GM19452 (cell line): ENCODE results near the gene UBE2E2.

Source experiments
- ATAC-seq: cut with Tn5 transposase; IDR thresholded peaks from one replicate; pipeline ENCODE4 v1.9.1; 2021; ENCODE audit not compliant: unreplicated experiment

The UBE2E2 gene

DNA sequence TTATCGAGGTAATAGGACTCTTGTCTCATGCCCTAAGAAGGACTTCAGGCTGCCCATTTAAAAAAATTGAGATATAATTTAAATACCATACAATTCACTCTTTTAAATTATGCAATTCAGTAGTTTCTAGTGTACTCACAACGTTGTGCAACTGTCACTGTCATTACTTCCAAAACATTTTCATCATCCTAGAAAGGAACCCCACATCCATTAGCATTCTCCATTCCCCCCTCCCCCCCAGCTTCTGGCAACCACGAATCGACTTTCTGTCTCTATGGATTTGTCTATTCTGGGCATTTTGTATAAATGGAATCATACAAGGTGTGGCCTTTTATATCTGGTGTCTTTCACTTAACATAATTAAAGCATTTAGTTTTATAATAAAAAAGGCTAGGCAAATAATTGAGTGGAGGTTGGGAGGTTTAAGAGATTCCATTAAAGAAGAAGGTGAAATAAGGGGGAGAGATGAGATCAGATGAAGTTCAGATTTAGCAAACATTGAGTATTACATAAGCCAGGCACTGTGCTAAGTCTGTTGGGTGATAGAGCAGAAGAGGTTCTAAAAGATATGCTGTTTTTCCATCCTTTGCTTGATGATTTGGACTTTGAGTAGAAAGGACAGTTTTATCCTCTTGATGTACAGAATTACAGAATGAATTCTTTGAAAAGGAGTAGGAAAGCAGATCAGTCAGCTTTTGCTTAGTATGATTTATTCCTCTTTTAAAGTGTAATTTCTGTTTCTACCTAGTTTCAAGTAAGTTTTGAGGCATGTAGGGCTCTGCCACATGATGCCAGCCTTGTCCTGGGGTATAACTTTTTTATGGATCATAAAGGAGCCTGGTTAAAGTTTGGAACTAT is 36.3 kb downstream of the UBE2E2 start:
- no peak for ATAC-seq

- ATAC-seq: no peak
These were observed 37.2 kb downstream of the UBE2E2 start for GRCh38 chr3:23240171-23240785.

DNA sequence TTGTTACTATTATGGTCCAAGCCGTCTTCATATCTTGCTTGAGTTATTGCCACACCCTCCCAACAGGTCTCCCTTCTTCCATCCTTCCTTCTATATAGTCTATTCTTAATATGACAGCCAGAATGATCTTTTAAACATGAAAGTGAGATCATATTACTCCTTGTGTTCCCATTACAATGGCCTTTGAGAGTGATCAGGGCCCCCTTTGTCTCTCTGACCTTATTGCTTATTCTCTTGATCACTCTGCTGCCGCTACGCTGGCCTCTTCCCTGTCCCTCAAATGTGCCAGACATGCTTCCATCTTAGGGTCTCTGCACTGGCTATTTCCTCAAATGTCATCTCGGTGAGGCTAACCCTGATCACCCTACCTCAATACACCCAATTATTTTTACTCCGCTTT is 38.1 kb downstream of the UBE2E2 start:
- ATAC-seq: no peak

- ATAC-seq: no peak
These were observed 39.0 kb downstream of the UBE2E2 start for GRCh38 chr3:23242106-23242505.

DNA sequence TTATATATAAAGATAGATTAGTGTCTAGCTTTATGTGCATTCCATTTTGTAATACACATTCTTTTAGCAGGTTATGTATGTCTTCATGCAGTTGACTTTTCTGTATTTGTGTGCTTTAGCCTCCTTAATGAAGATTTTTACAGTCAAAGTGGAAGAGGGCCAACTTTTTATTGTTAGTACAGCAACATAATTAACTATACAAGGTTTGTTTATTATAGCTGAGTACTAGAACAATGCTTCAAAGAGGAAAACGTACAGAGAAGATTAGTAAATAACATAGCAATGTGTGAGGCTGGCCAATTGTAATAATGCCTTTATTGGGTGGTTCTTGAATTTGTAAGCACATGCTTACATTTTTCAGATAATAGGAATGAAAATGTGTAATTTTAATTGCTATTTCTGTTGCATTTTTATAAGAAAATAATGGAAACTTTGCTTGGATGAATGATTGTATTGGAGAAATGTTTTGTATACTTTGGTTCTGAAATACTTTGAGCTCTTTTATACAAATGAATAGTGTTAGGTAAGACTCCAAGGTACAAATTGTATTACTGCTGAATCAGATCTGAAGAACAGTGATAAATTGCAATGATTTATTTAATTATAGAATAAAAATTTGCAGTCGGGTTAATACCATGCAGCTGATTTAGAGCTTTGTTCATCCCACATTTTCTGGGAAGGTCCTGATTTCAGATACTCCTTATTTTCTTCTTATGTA is 41.4 kb downstream of the UBE2E2 start:
- no peak for ATAC-seq

DNA sequence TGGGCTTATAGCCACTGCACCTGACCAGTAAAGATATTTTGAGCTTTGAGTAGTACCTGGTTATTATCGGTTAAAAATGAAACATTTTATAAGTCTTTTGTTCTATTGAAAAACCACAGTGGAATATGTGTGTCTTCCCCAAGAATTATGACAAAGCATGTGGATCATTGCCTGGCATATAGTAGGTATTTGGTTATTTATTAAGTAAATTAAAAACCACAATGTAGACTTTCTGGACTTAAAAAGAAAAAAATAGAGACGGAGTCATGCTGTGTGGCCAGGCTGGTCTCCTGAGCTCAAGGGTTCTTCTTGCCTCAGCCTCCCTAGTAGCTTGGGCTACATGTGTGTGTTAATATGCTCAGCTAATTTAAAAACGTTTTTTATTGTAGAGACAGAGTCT is 43.5 kb downstream of the UBE2E2 start:
- no peak for ATAC-seq

- no peak for ATAC-seq
These were observed 45.5 kb downstream of the UBE2E2 start for GRCh38 chr3:23248594-23249131.

DNA sequence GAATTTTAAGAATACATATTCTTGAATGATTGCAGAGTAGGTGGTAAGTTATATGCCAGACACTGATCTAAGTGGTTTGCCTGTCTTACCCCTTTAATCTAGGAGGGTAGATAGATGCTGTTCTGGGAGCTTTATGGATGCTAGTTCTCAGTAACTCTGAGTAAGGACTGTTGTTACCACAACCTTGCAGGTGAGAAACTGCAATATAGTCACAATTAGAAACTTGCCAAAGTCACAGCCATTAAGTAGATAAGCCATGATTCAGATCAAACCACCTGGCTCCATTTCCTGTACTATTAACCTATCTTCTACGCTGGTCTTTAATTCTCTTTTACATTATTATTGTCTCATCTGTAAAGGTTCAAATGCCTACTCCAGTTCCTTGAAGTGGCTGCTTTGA is 46.8 kb downstream of the UBE2E2 start:
- ATAC-seq: no peak

GRCh38 chr3:23252122-23252521 is 49.0 kb downstream of the UBE2E2 start:
- ATAC-seq: no peak

- peak; percentile 63 for ATAC-seq
These were observed 50.1 kb downstream of the UBE2E2 start for GRCh38 chr3:23253214-23253613.

DNA sequence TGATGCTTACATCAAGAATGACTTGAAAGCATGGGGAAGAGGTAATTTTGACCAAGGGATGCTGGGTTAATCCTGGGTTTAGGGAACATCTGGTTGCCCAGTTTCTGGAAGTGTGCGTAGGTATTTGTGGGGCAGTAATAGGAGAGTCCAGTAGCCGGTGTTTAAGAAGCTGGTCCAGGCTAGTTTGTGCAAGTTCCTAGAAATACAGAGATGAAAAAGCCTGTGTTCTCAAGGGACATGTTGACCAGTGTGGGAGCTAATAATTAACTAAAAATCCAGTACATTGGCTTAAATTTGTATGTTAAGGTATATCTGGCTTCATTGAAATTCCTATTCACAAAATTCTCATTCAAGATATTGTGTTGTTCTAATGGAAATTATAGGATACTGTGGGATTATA is 51.2 kb downstream of the UBE2E2 start:
- no peak for ATAC-seq

DNA sequence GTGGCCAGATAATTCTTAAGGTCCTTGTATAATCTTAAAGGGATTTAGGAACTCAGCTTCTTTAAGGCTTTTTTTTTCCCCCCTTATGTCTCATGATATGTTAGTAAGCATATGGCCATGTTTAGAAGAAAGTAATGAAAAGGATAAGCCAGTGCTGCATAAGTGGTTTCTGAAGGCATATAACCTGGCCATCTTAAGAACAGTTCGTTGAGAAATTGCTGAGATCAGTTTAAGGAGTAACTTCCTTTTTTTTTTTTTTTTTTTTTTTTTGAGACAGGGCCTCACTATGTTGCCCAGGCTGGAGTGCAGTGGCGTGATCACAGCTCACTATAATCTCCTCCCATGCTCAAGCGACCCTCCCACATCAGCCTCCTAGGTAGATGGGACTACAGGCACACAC is 51.7 kb downstream of the UBE2E2 start:
- no peak for ATAC-seq

DNA sequence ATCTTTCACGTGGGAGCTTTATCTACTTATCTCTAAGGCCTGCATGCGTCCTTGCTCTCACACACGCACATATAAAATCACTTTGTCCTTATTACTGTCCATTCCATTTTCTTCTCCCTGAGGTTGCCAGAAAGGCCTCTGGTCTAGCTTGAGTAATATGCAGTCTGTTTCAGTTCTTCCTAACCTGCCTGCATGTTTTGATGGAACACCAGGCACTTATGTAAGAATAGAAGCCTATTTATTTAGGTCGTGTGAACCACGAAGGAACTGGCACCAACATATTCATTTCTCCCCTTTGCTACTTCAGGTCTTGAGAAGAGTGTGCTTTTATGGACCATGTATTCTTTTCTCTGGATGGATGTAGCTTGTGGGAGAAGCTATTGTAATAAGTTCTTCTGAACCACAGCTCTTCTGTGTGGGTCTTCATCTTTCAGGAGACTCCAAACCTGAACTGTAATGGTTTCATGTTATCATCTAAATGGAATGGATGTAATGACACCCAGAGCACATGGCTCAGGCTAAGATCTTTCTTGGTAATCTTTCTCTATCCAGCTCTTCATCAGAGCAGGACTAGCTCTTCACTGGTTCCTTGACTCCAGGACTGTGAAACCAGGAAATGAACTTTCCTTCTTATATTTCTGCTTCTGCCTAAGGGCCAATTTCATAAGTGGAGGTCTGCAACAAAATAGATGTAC is 53.8 kb downstream of the UBE2E2 start:
- no peak for ATAC-seq

- no peak for ATAC-seq
These were observed 55.0 kb downstream of the UBE2E2 start for GRCh38 chr3:23258110-23258509.

- ATAC-seq: no peak
These were observed 56.4 kb downstream of the UBE2E2 start for GRCh38 chr3:23259515-23259914.

- ATAC-seq: no peak
These were observed 59.6 kb downstream of the UBE2E2 start for GRCh38 chr3:23262766-23263165.

DNA sequence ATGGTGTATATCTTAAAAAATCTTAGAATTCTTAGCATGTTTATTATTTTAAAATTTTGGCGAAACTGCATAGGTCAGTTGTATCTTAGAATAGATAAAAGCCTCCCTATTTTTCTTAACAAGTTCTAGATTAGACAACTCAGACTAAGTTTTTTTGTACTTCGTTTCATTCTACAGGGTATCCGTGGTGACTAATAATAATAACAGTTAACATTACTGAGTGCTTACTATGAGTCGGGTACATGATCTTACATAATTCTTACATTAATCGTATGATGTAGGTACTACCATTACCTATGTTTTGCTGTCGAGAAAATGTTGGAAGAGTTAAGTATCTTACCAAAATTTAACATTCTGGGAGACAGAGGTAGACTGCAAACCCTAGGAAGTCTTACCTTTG is 60.7 kb downstream of the UBE2E2 start:
- no peak for ATAC-seq

DNA sequence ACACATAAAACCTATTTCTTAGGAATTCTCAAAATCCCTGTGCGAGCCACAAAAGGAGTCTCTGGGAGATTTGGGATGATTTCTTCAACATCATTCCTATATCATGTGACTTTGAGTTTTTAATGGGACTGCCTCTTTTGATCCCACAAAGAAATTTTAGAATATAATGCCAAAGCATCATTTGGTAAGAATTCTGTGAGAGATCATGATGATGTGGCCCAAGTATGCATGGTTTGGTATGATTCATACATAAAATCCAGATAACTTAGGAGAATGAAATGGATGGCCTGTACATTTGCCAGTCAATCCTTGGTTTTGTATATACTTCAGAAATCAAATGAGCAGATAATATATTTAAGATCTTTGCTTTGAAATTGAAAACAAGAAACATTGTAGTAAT is 61.3 kb downstream of the UBE2E2 start:
- ATAC-seq: no peak

DNA sequence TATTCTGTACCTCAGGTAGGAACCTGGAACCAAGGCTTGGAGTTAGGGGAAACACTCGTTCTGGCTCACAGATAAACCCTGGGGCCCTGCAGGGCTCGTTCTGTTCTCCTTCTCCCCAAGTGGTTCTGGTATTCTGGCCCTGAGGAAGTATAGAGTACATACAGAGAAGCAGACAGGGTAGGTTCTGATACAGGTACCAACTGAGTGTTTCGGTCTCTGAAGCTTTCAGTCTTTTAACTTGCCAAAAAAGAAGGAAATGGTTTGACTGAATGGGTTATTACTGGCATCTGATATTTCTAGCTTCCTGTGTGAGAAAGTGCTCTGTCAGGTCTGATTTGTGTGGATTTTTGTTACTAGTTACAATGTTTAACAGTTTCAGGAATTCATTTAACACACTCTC is 67.3 kb downstream of the UBE2E2 start:
- ATAC-seq: peak; percentile 70

DNA sequence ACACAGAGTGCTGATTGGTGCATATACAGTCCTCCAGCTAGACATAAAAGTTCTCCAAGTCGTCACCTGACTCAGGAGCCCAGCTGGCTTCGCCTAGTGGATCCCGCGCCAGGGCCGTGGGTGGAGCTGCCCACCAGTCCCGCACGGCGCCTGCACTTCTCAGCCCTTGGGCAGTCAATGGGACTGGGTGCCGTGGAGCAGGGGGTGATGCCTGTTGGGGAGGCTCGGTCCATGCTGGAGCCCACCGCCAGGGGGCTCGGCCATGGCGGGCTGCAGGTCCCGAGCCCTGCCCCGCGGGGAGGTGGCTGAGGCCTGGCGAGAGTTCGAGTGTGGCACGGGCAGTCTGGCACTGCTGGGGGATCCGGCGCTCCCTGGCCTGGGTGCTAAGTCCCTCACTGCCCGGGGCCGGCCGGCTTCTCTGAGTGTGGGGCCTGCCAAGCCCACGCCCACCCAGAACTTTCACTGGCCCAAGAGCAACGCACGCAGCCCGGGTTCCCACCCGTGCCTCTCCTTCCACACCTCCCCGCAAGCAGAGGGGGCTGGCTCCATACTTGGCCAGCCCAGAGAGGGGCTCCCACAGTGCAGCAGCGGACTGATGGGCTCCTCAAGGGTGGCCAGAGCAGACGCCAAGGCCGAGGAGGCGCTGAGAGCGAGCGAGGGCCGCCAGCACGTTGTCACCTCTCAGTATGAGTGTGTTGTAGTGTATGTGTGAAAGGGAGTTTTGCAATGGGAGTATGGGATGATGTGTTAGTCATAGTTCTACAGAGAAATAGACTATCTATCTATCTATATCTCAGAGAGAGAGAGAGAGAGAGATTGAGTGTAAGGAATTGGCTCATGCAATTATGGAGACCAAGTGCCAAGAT is 69.0 kb downstream of the UBE2E2 start:
- no peak for ATAC-seq
